HG02610 (cell line): ENCODE results near the gene TRAF3IP3.

Experiments
- ATAC-seq: cut with Tn5 transposase; IDR thresholded peaks from one replicate; pipeline ENCODE4 v1.9.1; 2021; ENCODE audit warnings: mild to moderate bottlenecking, moderate library complexity; ENCODE audit not compliant: unreplicated experiment

TRAF3IP3 gene

GRCh38 chr1:209755926-209756614 lies at the start of gene TRAF3IP3:
TSS of gene TRAF3IP3 (plus strand) at chr1:209756053. CDS start at chr1:209760040, 3,987 bp downstream.
- peak; percentile 68 for ATAC-seq

GRCh38 chr1:209706622-209707021 lies 49.2 kb upstream of the TRAF3IP3 start:
- ATAC-seq, result no peak

GRCh38 chr1:209707308-209707707 lies 48.5 kb upstream of the TRAF3IP3 start:
- ATAC-seq, result no peak

GRCh38 chr1:209708297-209708696 lies 47.6 kb upstream of the TRAF3IP3 start:
- ATAC-seq, result no peak

- peak; percentile 50 for ATAC-seq
These were observed 45.8 kb upstream of the TRAF3IP3 start for GRCh38 chr1:209710093-209710492.

- ATAC-seq, result no peak
These were observed 45.0 kb upstream of the TRAF3IP3 start for GRCh38 chr1:209710847-209711246.

- no peak for ATAC-seq
These were observed 41.5 kb upstream of the TRAF3IP3 start for GRCh38 chr1:209714338-209714737.

- no peak for ATAC-seq
These were observed 40.5 kb upstream of the TRAF3IP3 start for GRCh38 chr1:209715314-209715713.

GRCh38 chr1:209717818-209718217 lies 38.0 kb upstream of the TRAF3IP3 start:
- ATAC-seq, result no peak

GRCh38 chr1:209720326-209720725 lies 35.5 kb upstream of the TRAF3IP3 start:
- ATAC-seq, result no peak

- no peak for ATAC-seq
These were observed 35.0 kb upstream of the TRAF3IP3 start for GRCh38 chr1:209720826-209721225.

GRCh38 chr1:209721323-209721722 lies 34.5 kb upstream of the TRAF3IP3 start:
- no peak for ATAC-seq

GRCh38 chr1:209723265-209723664 lies 32.6 kb upstream of the TRAF3IP3 start:
- ATAC-seq, result no peak

- peak; percentile 76 for ATAC-seq
These were observed 31.8 kb upstream of the TRAF3IP3 start for GRCh38 chr1:209723756-209724693.

GRCh38 chr1:209727286-209727685 lies 28.6 kb upstream of the TRAF3IP3 start:
- no peak for ATAC-seq

- no peak for ATAC-seq
These were observed 28.1 kb upstream of the TRAF3IP3 start for GRCh38 chr1:209727785-209728184.

GRCh38 chr1:209728466-209728865 lies 27.4 kb upstream of the TRAF3IP3 start:
- no peak for ATAC-seq

- ATAC-seq, result no peak
These were observed 26.4 kb upstream of the TRAF3IP3 start for GRCh38 chr1:209729436-209729835.

- no peak for ATAC-seq
These were observed 23.1 kb upstream of the TRAF3IP3 start for GRCh38 chr1:209732725-209733124.

GRCh38 chr1:209733409-209734192 lies 22.3 kb upstream of the TRAF3IP3 start:
- ATAC-seq, result no peak

- no peak for ATAC-seq
These were observed 19.2 kb upstream of the TRAF3IP3 start for GRCh38 chr1:209736490-209737117.
